GM18526 (cell line): ENCODE results near the gene SYT9.
A peak's percentile ranks its signal among the peaks of the same experiment; 100 is the strongest.

ENCODE experiments used
- POLR2A ChIP-seq: IDR thresholded peaks from 3 replicates; pipeline ENCODE4 v1.6.1; 2011; ENCODE audit not compliant: insufficient read length; ENCODE audit errors: extremely low read depth

SYT9 gene

GRCh38 chr11:7512525-7513233 lies 261.0 kb downstream of the SYT9 start:
- TF ChIP-seq POLR2A: peak; percentile 41

GRCh38 chr11:7513234-7514098 lies 261.8 kb downstream of the SYT9 start, which contains the start of gene PPFIBP2:
Gene PPFIBP2 (plus strand): TSS chr11:7513999. CDS start chr11:7549476, 35,477 bp downstream.
- peak; percentile 61 for TF ChIP-seq POLR2A

GRCh38 chr11:7514099-7514591 lies 262.4 kb downstream of the SYT9 start:
- no peak for TF ChIP-seq POLR2A

- no peak for TF ChIP-seq POLR2A
Observed at GRCh38 chr11:7515447-7515886, 263.8 kb downstream of the SYT9 start.

GRCh38 chr11:7516475-7516874 lies 264.8 kb downstream of the SYT9 start:
- TF ChIP-seq POLR2A: no peak
